Thyroid gland (tissue), 4 donors: ENCODE data around the gene EMID1.

Source experiments
- POLR2A ChIP-seq, 2 donors: fragments of 450-650 bp; IDR thresholded peaks; one replicate each; pipeline ENCODE4 v1.6.1; 2017; ENCODE audit warnings: antibody characterized with exemption in 2 of 2, mild to moderate bottlenecking in 2 of 2, moderate library complexity in 1 of 2
- TF ChIP-seq, protein P1 (sequence below), 6 experiments: fragments of 200-600 bp in 3 of 6; fragments of 450-650 bp in 3 of 6; sonication (generic) in 3 of 6; IDR thresholded peaks; one replicate each; pipeline ENCODE4 v1.5.1; 2016 to 2019; ENCODE audit warnings: antibody characterized with exemption in 6 of 6, mild to moderate bottlenecking in 2 of 6, inconsistent platforms in 1 of 6, moderate library complexity in 1 of 6

DNA sequence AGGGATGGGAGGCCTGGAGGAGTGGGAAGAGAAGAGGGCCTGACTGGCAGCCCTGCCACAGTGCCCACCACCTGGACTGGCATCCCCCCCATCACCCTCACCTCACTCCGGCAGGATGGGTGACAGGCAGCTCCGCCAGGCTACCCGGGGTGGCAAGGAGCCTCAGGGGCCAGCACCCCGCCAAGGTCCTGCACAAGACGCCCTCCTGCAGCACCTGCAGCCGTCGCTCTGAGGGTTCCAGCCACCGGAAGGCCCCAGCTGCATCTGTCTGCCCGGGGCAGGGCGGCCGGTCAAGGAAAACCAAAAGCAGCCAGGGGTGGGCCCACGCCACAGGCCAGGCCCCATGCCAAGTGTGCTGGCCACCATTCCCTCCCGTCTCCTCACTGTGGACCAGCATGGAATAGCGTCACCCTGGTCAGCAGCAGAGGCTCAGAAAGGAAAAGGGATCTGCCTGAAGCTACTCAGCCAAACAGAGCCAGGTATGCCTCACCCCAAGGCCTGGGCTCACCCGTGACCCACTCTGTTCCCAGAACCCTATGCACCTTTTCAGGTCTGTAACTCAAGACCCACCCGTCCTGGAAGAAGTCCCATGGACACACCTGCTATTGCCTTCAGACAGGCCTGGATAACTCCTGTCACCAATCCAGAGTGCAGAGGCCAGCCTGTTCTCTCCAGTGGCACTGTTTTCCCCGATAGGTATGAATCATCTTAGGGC lies 55.1 kb downstream of the EMID1 start:
- TF ChIP-seq, protein P1, sequence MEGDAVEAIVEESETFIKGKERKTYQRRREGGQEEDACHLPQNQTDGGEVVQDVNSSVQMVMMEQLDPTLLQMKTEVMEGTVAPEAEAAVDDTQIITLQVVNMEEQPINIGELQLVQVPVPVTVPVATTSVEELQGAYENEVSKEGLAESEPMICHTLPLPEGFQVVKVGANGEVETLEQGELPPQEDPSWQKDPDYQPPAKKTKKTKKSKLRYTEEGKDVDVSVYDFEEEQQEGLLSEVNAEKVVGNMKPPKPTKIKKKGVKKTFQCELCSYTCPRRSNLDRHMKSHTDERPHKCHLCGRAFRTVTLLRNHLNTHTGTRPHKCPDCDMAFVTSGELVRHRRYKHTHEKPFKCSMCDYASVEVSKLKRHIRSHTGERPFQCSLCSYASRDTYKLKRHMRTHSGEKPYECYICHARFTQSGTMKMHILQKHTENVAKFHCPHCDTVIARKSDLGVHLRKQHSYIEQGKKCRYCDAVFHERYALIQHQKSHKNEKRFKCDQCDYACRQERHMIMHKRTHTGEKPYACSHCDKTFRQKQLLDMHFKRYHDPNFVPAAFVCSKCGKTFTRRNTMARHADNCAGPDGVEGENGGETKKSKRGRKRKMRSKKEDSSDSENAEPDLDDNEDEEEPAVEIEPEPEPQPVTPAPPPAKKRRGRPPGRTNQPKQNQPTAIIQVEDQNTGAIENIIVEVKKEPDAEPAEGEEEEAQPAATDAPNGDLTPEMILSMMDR (IDR thresholded peaks at IDR 0.05), result no peak
- TF ChIP-seq POLR2A (IDR thresholded peaks at IDR 0.05), result no peak
